Measurements from ENCODE around the gene C1orf74.

C1orf74 gene

DNA sequence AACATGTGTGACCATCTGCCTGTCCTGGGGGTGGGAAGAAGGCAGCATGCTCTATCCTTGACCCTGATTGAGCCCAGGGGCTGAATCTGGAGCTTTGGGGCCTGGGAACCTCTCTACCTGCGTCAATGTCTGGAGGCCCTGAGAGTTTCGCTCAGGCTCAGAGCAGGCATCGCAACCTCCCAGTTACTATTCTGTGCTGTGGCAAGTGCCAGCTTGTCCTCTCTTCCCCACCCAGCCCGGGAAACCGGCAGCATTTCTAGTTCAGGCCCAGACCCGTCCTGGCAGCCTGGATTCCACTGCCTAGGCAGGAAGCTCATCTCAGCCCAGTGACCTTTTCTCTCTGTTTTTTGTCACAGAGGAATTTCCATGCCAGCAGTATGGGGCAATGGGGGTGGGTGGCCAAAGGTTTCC, 31.6 kb upstream of the C1orf74 start:
- H3K9me3 ChIP-seq (ENCODE audit: control insufficient read depth, insufficient read depth, low read length): no peaks in the 10 kb centered on the region
- H3K9me2 ChIP-seq (replicated peaks; ENCODE audit: control insufficient read depth, low read length): no peaks in the 10 kb centered on the region
- H3K27ac ChIP-seq (ENCODE audit: low read depth, low read length): no peak overlapping the region
- H3K36me3 ChIP-seq (ENCODE audit: control insufficient read depth, low read length): no peaks in the 10 kb centered on the region
- TF ChIP-seq CTCF (IDR thresholded peaks at IDR 0.05; ENCODE audit: low read depth, low read length, poor library complexity, severe bottlenecking): no peak
- no peak for TF ChIP-seq EZH2phosphoT487 (IDR thresholded peaks at IDR 0.05; ENCODE audit: borderline replicate concordance, low read length)
- no peak overlapping the region for H3K4me3 ChIP-seq (ENCODE audit: low read length)
- H3K79me2 ChIP-seq (ENCODE audit: control insufficient read depth, low read length): no peaks in the 10 kb centered on the region
- H3F3A ChIP-seq (ENCODE audit: control insufficient read depth, insufficient read depth): no peaks in the 10 kb centered on the region
- no peaks in the 10 kb centered on the region for H4K20me1 ChIP-seq (ENCODE audit: control insufficient read depth, insufficient read depth, low read depth, low read length)
- no peaks in the 10 kb centered on the region for H3K4me1 ChIP-seq (ENCODE audit: control insufficient read depth, low read length)
- H3K4me2 ChIP-seq (ENCODE audit: low read length): no peak overlapping the region
- peaks cover 15% of the 10 kb centered on the region for H3K27me3 ChIP-seq (ENCODE audit: control insufficient read depth, low read length)

DNA sequence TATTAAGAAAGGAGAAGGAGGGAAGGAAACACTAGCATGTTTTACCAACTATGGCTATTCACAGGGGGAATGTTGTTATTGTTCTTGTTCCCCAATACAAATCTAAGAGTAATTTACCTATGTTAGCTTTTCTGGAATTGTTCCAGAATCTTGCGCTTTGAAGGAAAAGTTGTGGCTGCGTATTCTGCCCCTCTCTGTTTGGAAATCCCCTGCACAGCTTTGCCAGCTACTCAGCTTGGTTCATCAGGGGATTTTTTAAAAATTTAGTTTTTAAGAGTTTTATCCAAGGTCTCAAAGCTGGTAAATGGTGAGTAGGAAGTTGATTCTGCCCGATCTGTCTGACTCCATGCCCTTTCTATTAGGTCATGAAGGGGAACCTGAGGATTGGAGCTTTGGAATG, 31.1 kb upstream of the C1orf74 start:
- Histone ChIP-seq H3K4me2 (ENCODE audit: low read length) (no peak overlapping the region), H3K36me3 (ENCODE audit: control insufficient read depth, low read length) (no peaks in the 10 kb centered on the region), H3F3A (ENCODE audit: control insufficient read depth, insufficient read depth) (no peaks in the 10 kb centered on the region), H3K79me2 (ENCODE audit: control insufficient read depth, low read length) (no peaks in the 10 kb centered on the region), H4K20me1 (ENCODE audit: control insufficient read depth, insufficient read depth, low read depth, low read length) (no peaks in the 10 kb centered on the region), H3K27ac (ENCODE audit: low read depth, low read length) (no peak overlapping the region), H3K9me3 (ENCODE audit: control insufficient read depth, insufficient read depth, low read length) (no peaks in the 10 kb centered on the region), H3K9me2 (replicated peaks; ENCODE audit: control insufficient read depth, low read length) (no peaks in the 10 kb centered on the region), H3K4me3 (ENCODE audit: low read length) (no peak overlapping the region), H3K27me3 (ENCODE audit: control insufficient read depth, low read length) (peaks cover 15% of the 10 kb centered on the region), H3K4me1 (ENCODE audit: control insufficient read depth, low read length) (no peaks in the 10 kb centered on the region)
- no peak for TF ChIP-seq EZH2phosphoT487 (IDR thresholded peaks at IDR 0.05; ENCODE audit: borderline replicate concordance, low read length)
- no peak for TF ChIP-seq CTCF (IDR thresholded peaks at IDR 0.05; ENCODE audit: low read depth, low read length, poor library complexity, severe bottlenecking)

- no peaks in the 10 kb centered on the region for H3K4me1 ChIP-seq (ENCODE audit: control insufficient read depth, low read length)
- H3K4me2 ChIP-seq (ENCODE audit: low read length): no peak overlapping the region
- TF ChIP-seq CTCF (IDR thresholded peaks at IDR 0.05; ENCODE audit: low read depth, low read length, poor library complexity, severe bottlenecking): no peak
- peaks cover 8% of the 10 kb centered on the region; the same call in 1 of the 2 replicates for H3K27me3 ChIP-seq (ENCODE audit: control insufficient read depth, low read length)
- H3K79me2 ChIP-seq (ENCODE audit: control insufficient read depth, low read length): no peaks in the 10 kb centered on the region
- no peaks in the 10 kb centered on the region for H3K9me2 ChIP-seq (replicated peaks; ENCODE audit: control insufficient read depth, low read length)
- H4K20me1 ChIP-seq (ENCODE audit: control insufficient read depth, insufficient read depth, low read depth, low read length): no peaks in the 10 kb centered on the region
- no peaks in the 10 kb centered on the region for H3F3A ChIP-seq (ENCODE audit: control insufficient read depth, insufficient read depth)
- no peak overlapping the region for H3K4me3 ChIP-seq (ENCODE audit: low read length)
- no peak overlapping the region for H3K27ac ChIP-seq (ENCODE audit: low read depth, low read length)
- no peaks in the 10 kb centered on the region for H3K9me3 ChIP-seq (ENCODE audit: control insufficient read depth, insufficient read depth, low read length)
- no peaks in the 10 kb centered on the region for H3K36me3 ChIP-seq (ENCODE audit: control insufficient read depth, low read length)
Measured at GRCh38 chr1:209813902-209814301, 29.5 kb upstream of the C1orf74 start.

DNA sequence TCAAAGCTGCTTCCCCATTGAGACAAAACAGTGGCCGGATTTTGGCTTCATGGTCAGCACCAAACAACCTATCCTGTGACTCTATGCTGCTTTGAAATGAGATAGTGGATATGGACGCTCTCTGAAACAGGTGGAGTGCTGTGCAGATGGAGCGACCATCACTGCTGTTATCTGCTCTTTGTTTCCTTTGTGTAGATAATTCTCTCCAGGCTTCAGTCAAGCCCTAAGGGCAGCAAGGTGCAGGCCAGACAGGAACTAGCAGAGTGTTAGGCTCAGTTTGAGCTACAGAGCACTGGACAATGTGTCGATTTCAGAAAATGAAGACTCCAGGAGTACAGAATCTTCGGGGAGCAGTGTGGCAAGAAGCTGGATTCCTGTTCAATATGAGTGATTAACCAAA, 26.4 kb upstream of the C1orf74 start:
- Histone ChIP-seq H3K79me2 (ENCODE audit: control insufficient read depth, low read length) (no peaks in the 10 kb centered on the region), H3K4me2 (ENCODE audit: low read length) (no peak overlapping the region), H3K27ac (ENCODE audit: low read depth, low read length) (no peak overlapping the region), H3K9me2 (replicated peaks; ENCODE audit: control insufficient read depth, low read length) (no peaks in the 10 kb centered on the region), H3K36me3 (ENCODE audit: control insufficient read depth, low read length) (no peaks in the 10 kb centered on the region), H4K20me1 (ENCODE audit: control insufficient read depth, insufficient read depth, low read depth, low read length) (no peaks in the 10 kb centered on the region), H3K4me1 (ENCODE audit: control insufficient read depth, low read length) (peaks cover 5% of the 10 kb centered on the region; the same call in 1 of the 2 replicates), H3K4me3 (ENCODE audit: low read length) (no peak overlapping the region), H3K9me3 (ENCODE audit: control insufficient read depth, insufficient read depth, low read length) (no peaks in the 10 kb centered on the region), H3K27me3 (ENCODE audit: control insufficient read depth, low read length) (no peaks in the 10 kb centered on the region), H3F3A (ENCODE audit: control insufficient read depth, insufficient read depth) (no peaks in the 10 kb centered on the region)
- no peak for TF ChIP-seq EZH2phosphoT487 (IDR thresholded peaks at IDR 0.05; ENCODE audit: borderline replicate concordance, low read length)
- no peak for TF ChIP-seq CTCF (IDR thresholded peaks at IDR 0.05; ENCODE audit: low read depth, low read length, poor library complexity, severe bottlenecking)
